ENCODE data around the gene PUM2. TPM values are rescaled to one million over a fixed set of nuclear protein-coding genes. Genes with fewer than 3 reads are reported as not detected.
A peak's percentile ranks its signal among the peaks of the same experiment; 100 is the strongest.

The PUM2 gene
- total and polyA plus RNA-seq, 2 of the 13 experiments (the other 11 are each of a cell fraction or from before 2014, with no cell fraction given), result 69.6 to 69.8 TPM

- TF ChIP-seq CEBPG (CRISPR knock-in tag; IDR thresholded peaks at IDR 0.05) (0 out of 2 replicates have a peak, but pooled peaks have one; percentile 4), ZBTB46 (CRISPR knock-in tag; IDR thresholded peaks at IDR 0.05; ENCODE audit: borderline replicate concordance) (no peak), PRDM15 (CRISPR knock-in tag; IDR thresholded peaks at IDR 0.05) (peak; percentile 63; the same call in 1 of the 2 replicates), CENPBD1 (CRISPR knock-in tag; IDR thresholded peaks at IDR 0.05; ENCODE audit: borderline replicate concordance, low read depth) (no peak), RFX1 (IDR thresholded peaks at IDR 0.05) (no peak), ZNF136 (CRISPR knock-in tag; IDR thresholded peaks at IDR 0.05; ENCODE audit: low read depth) (no peak; the same call in 1 of the 2 replicates), ZFAT (CRISPR knock-in tag; conservative IDR thresholded peaks at IDR 0.05) (peak; percentile 54; the same call in 1 of the 2 replicates), ZNF530 (CRISPR knock-in tag; IDR thresholded peaks at IDR 0.05; ENCODE audit: low read depth) (no peak), ZNF580 (CRISPR knock-in tag; IDR thresholded peaks at IDR 0.05; ENCODE audit: borderline replicate concordance, low read depth) (0 out of 2 replicates have a peak, but pooled peaks have one; percentile 55), PPARG (CRISPR knock-in tag; conservative IDR thresholded peaks at IDR 0.05) (peak; percentile 58; the same call in 1 of the 2 replicates), ZNF256 (CRISPR knock-in tag; conservative IDR thresholded peaks at IDR 0.05) (no peak), MTF1 (CRISPR knock-in tag; IDR thresholded peaks at IDR 0.05) (no peak), ZNF878 (CRISPR knock-in tag; IDR thresholded peaks at IDR 0.05) (no peak), TFAP4 (IDR thresholded peaks at IDR 0.05; ENCODE audit: borderline replicate concordance, low read depth) (no peak), KLF9 (CRISPR knock-in tag; IDR thresholded peaks at IDR 0.05; ENCODE audit: low read depth) (no peak), PAWR (CRISPR knock-in tag; IDR thresholded peaks at IDR 0.05; ENCODE audit: borderline replicate concordance) (peak; percentile 41; the same call in 1 of the 2 replicates), NFE2L2 (IDR thresholded peaks at IDR 0.05; ENCODE audit: low read length) (no peak), FUBP1 (CRISPR knock-in tag; IDR thresholded peaks at IDR 0.05; ENCODE audit: borderline replicate concordance) (no peak), ZBTB14 (CRISPR knock-in tag; IDR thresholded peaks at IDR 0.05) (0 out of 2 replicates have a peak, but pooled peaks have one; percentile 40)
Observed at GRCh38 chr2:20350041-20350712, 467 bp downstream of the PUM2 start (continued).
